HepG2 (cell line): ENCODE results near the gene POLR3H. TPM values are rescaled to one million over a fixed set of nuclear protein-coding genes. Genes with fewer than 3 reads are reported as not detected.

ENCODE experiments used
- ATAC-seq: fragments of 200-7000 bp; cut with Tn5 transposase; 3 replicates; pipeline ENCODE4 v1.9.1; 2020; ENCODE audit warnings: mild to moderate bottlenecking, moderate library complexity
- BruUV-seq: library from RNA; stranded (reverse); fragments of 400-500 nt; replicated peaks from 2 replicates; lab custom pipeline; 2021; lab: Mats Ljungman, UMichigan
- CTCF ChIA-PET: fragments of 300-600 bp; formaldehyde crosslinking; extraction: SDS; loops from one replicate; lab custom pipeline; 2021; ENCODE audit warnings: low total read pairs, inconsistent platforms, low intra/inter-chr PET ratio; lab: Yijun Ruan, JAX
- POLR2A ChIA-PET: fragments of 350-600 bp; sonication (Branson Sonifier 250); formaldehyde crosslinking; loops from one replicate; lab custom pipeline; 2020; ENCODE audit warnings: antibody characterized with exemption, inconsistent platforms; lab: Yijun Ruan, JAX
- DNase-seq: peaks from one replicate; pipeline ENCODE4 v3.0.0-alpha.2; 2015; ENCODE audit warnings: low spot score
- FAIRE-seq: peaks from 3 replicates; lab custom pipeline; 2011; peaks lifted over from hg19 to GRCh38; lab: Jason Lieb, UNC
- H2AFZ ChIP-seq: one replicate; pipeline ENCODE4 v1.6.1; 2011; ENCODE audit warnings: low read length, inconsistent platforms
- H3K27ac ChIP-seq: fragments of 300-600 bp; 3 replicates; pipeline ENCODE4 v1.8.0; 2011; ENCODE audit warnings: mixed run types, mild to moderate bottlenecking, mixed read lengths, low read length, inconsistent platforms; ENCODE audit not compliant: insufficient read depth; ENCODE audit errors: extremely low read length
- H3K27me3 ChIP-seq, 2 experiments: fragments of 200-600 bp in 1 of 2; 2 replicates in 1 of 2; 3 replicates in 1 of 2; pipeline versions ENCODE4 v1.6.0 to v1.8.0; 2011; ENCODE audit warnings: low read length in 2 of 2, mild to moderate bottlenecking in 2 of 2, moderate library complexity in 2 of 2, inconsistent platforms in 1 of 2; ENCODE audit not compliant: insufficient read depth in 2 of 2, control insufficient read depth in 1 of 2
- H3K36me3 ChIP-seq, 2 experiments: fragments of 200-600 bp in 1 of 2; replicated peaks in 1 of 2; 2 replicates in 1 of 2; 3 replicates in 1 of 2; pipeline versions ENCODE4 v1.5.1 to v1.8.0; 2011; ENCODE audit warnings: low read length in 2 of 2, inconsistent platforms in 1 of 2; ENCODE audit not compliant: insufficient read depth in 2 of 2, control insufficient read depth in 1 of 2
- H3K4me1 ChIP-seq: 2 replicates; pipeline ENCODE4 v1.5.1; 2012; ENCODE audit warnings: low read length, inconsistent platforms; ENCODE audit not compliant: insufficient read depth
- H3K4me2 ChIP-seq: 2 replicates; pipeline ENCODE4 v1.6.0; 2011; ENCODE audit warnings: low read depth, low read length, inconsistent platforms
- H3K4me3 ChIP-seq, 3 experiments: fragments of 200-600 bp in 1 of 3; sonication (generic), shearing (Covaris generic) in 1 of 3; replicated peaks in 1 of 3; 2 replicates each; pipeline ENCODE4 v1.5.1; 2011 to 2016; ENCODE audit warnings: low read length in 3 of 3, inconsistent platforms in 2 of 3, low read depth in 2 of 3, mild to moderate bottlenecking in 2 of 3, control low read depth in 1 of 3, mixed read lengths in 1 of 3; ENCODE audit not compliant: insufficient read depth in 1 of 3
- H3K79me2 ChIP-seq: one replicate; pipeline ENCODE4 v1.6.1; 2011; ENCODE audit warnings: low read length, inconsistent platforms; ENCODE audit not compliant: insufficient read depth
- H3K9ac ChIP-seq: 2 replicates; pipeline ENCODE4 v1.6.0; 2011; ENCODE audit warnings: mild to moderate bottlenecking, low read depth, low read length, inconsistent platforms; ENCODE audit not compliant: insufficient read depth
- H3K9me3 ChIP-seq: 2 replicates; pipeline ENCODE4 v1.5.1; 2012; ENCODE audit warnings: mild to moderate bottlenecking, low read length
- H4K20me1 ChIP-seq: 2 replicates; pipeline ENCODE4 v1.6.0; 2011; ENCODE audit warnings: inconsistent platforms, mild to moderate bottlenecking, low read length, moderate library complexity; ENCODE audit not compliant: insufficient read depth
- AGO2 ChIP-seq: fragments of 200-400 bp; formaldehyde crosslinking; optimal IDR thresholded peaks from 2 replicates; pipeline ENCODE3; 2017; ENCODE audit warnings: mild to moderate bottlenecking, low read depth, low read length, moderate library complexity
- GLI4 ChIP-seq: sonication (generic); formaldehyde crosslinking; IDR thresholded peaks from 2 replicates; pipeline ENCODE4 v1.5.1; 2020; ENCODE audit warnings: missing genetic modification reagents, mild to moderate bottlenecking, moderate library complexity, borderline replicate concordance
- HNRNPL ChIP-seq: fragments of 200-400 bp; formaldehyde crosslinking; IDR thresholded peaks from 2 replicates; pipeline ENCODE4 v1.6.1; 2017; ENCODE audit warnings: mild to moderate bottlenecking, low read depth, low read length
- NFE2L2 ChIP-seq: fragments of 150-350 bp; IDR thresholded peaks from 2 replicates; pipeline ENCODE4 v1.6.1; 2014; ENCODE audit warnings: low read length
- POLR2AphosphoS5 ChIP-seq: IDR thresholded peaks from 2 replicates; pipeline ENCODE4 v1.6.1; 2012; ENCODE audit warnings: low read depth, low read length
- POLR2G ChIP-seq: fragments of 200-400 bp; formaldehyde crosslinking; IDR thresholded peaks from 2 replicates; pipeline ENCODE4 v1.6.1; 2018; ENCODE audit warnings: mild to moderate bottlenecking, low read depth, low read length, moderate library complexity
- RBM22 ChIP-seq: fragments of 200-400 bp; formaldehyde crosslinking; optimal IDR thresholded peaks from 2 replicates; pipeline ENCODE3; 2017; ENCODE audit warnings: mild to moderate bottlenecking, low read length, moderate library complexity
- SIX4 ChIP-seq: sonication (generic); formaldehyde crosslinking; IDR thresholded peaks from 2 replicates; pipeline ENCODE4 v1.4.0; 2020; ENCODE audit warnings: missing genetic modification reagents
- SMAD9 ChIP-seq: sonication (generic); formaldehyde crosslinking; IDR thresholded peaks from 2 replicates; pipeline ENCODE4 v1.5.1; 2020; ENCODE audit warnings: mild to moderate bottlenecking, missing genetic modification reagents
- SSRP1 ChIP-seq: IDR thresholded peaks from 2 replicates; pipeline ENCODE4 v1.6.1; 2016; ENCODE audit warnings: control low read depth
- U2AF1 ChIP-seq: fragments of 200-400 bp; formaldehyde crosslinking; optimal IDR thresholded peaks from 2 replicates; pipeline ENCODE3; 2017; ENCODE audit warnings: mild to moderate bottlenecking, low read depth, low read length
- XRCC5 ChIP-seq: fragments of 200-400 bp; formaldehyde crosslinking; optimal IDR thresholded peaks from 2 replicates; pipeline ENCODE3; 2017; ENCODE audit warnings: mild to moderate bottlenecking, low read length
- ZBTB37 ChIP-seq: sonication (generic); formaldehyde crosslinking; IDR thresholded peaks from 2 replicates; pipeline ENCODE4 v1.4.0; 2020; ENCODE audit warnings: mild to moderate bottlenecking, missing genetic modification reagents
- ZMYM2 ChIP-seq: sonication (generic); formaldehyde crosslinking; IDR thresholded peaks from 2 replicates; pipeline ENCODE4 v1.8.0; 2022; ENCODE audit warnings: mild to moderate bottlenecking, missing genetic modification reagents
- ZNF431 ChIP-seq: sonication (generic); formaldehyde crosslinking; IDR thresholded peaks from 2 replicates; pipeline ENCODE4 v1.9.0; 2022; ENCODE audit warnings: missing genetic modification reagents, low read depth, mild to moderate bottlenecking, borderline replicate concordance
- ZNF484 ChIP-seq: sonication (generic); formaldehyde crosslinking; IDR thresholded peaks from 2 replicates; pipeline ENCODE4 v1.5.1; 2020; ENCODE audit warnings: mild to moderate bottlenecking, low read depth, missing genetic modification reagents, borderline replicate concordance
- WGBS: methylation state at CpG from one replicate; pipeline ENCODE4 v1.1.6; 2017; ENCODE audit warnings: low lambda C conversion rate; 5-methylcytosine and 5-hydroxymethylcytosine counted together
- in situ Hi-C: cut with HindIII; loops from 2 replicates; pipeline ENCODE4 v1.10.0; 2017; ENCODE audit warnings: low pct_unique_long_range_greater_than_20kb; ENCODE audit not compliant: extremely low pct_ligation_motif_present
- intact Hi-C: fragments of 100-400 bp; cut with micrococcal nuclease; formaldehyde crosslinking; loops from one replicate; pipeline ENCODE4 v1.10.0; 2022; ENCODE audit not compliant: unreplicated experiment
- polyA plus RNA-seq, 8 experiments: library from polyadenylated mRNA; depleted of rRNA in 3 of 8; stranded (reverse) in 7 of 8; unstranded in 1 of 8; fragments of >200 nt; fragmentation: Illumina TruSeq in 4 of 8; extraction: Trizol in 4 of 8; gene quantifications; 2 replicates each; pipeline versions ENCODE4 v1.2.1 to v1.2.3, GENCODE V29; 2011 to 2016; ENCODE audit warnings: low read depth in 4 of 8, missing spikeins in 1 of 8, mixed read lengths in 1 of 8; ENCODE audit not compliant: insufficient read depth in 1 of 8
- total RNA-seq, 5 experiments: library from RNA; depleted of rRNA; stranded (reverse); fragments of >200 nt; fragmentation: Illumina TruSeq; extraction: Trizol; gene quantifications; 2 replicates each; pipeline ENCODE4 v1.2.3, GENCODE V29; 2016; ENCODE audit warnings: low read depth in 1 of 5
- TF ChIP-seq, protein P1 (sequence below): sonication (generic); formaldehyde crosslinking; IDR thresholded peaks from 2 replicates; pipeline ENCODE4; 2020; ENCODE audit warnings: missing genetic modification reagents, mild to moderate bottlenecking, borderline replicate concordance
- TF ChIP-seq, protein P2 (sequence below): conservative IDR thresholded peaks from 2 replicates; pipeline ENCODE4 v1.6.1; 2018; ENCODE audit warnings: missing genetic modification reagents

POLR3H gene
- total and polyA plus RNA-seq, 2 of the 13 experiments (the other 11 are each of a cell fraction or from before 2014, with no cell fraction given), result 10.3 to 28.6 TPM

GRCh38 chr22:41528132-41528766 lies 16.0 kb downstream of the POLR3H start:
- no peak overlapping the region for H2AFZ ChIP-seq
- ChIA-PET POLR2A (no interaction called here), CTCF (no interaction called here)
- H3K9ac ChIP-seq, result peak overlapping the region; percentile 27; the same call in 1 of the 2 replicates
- TSS peak; percentile 20 for BruUV-seq
- H4K20me1 ChIP-seq, result 0 out of 2 replicates have a peak, but pooled peaks cover 4% of the 10 kb centered on the region
- H3K36me3 ChIP-seq, result peaks cover 34 to 70% of the 10 kb centered on the region in 2 experiments
- DNase-seq, result no peak
- ATAC-seq, result no peak
- no peaks in the 10 kb centered on the region for H3K27me3 ChIP-seq
- WGBS, result 94% methylated on average over 14 of the region's 16 CpGs
- H3K4me2 ChIP-seq, result no peak overlapping the region
- no peak for FAIRE-seq
- no peak overlapping the region; a peak in 1 of 6 replicates for H3K4me3 ChIP-seq
- intact Hi-C loops, result no loop called here
- H3K27ac ChIP-seq, result peak overlapping the region; percentile 58
- in situ Hi-C loops, result no loop called here
- H3K4me1 ChIP-seq, result peaks cover 71% of the 10 kb centered on the region
- H3K79me2 ChIP-seq, result no peaks in the 10 kb centered on the region
- H3K9me3 ChIP-seq, result no peaks in the 10 kb centered on the region
- TF ChIP-seq, protein P1, sequence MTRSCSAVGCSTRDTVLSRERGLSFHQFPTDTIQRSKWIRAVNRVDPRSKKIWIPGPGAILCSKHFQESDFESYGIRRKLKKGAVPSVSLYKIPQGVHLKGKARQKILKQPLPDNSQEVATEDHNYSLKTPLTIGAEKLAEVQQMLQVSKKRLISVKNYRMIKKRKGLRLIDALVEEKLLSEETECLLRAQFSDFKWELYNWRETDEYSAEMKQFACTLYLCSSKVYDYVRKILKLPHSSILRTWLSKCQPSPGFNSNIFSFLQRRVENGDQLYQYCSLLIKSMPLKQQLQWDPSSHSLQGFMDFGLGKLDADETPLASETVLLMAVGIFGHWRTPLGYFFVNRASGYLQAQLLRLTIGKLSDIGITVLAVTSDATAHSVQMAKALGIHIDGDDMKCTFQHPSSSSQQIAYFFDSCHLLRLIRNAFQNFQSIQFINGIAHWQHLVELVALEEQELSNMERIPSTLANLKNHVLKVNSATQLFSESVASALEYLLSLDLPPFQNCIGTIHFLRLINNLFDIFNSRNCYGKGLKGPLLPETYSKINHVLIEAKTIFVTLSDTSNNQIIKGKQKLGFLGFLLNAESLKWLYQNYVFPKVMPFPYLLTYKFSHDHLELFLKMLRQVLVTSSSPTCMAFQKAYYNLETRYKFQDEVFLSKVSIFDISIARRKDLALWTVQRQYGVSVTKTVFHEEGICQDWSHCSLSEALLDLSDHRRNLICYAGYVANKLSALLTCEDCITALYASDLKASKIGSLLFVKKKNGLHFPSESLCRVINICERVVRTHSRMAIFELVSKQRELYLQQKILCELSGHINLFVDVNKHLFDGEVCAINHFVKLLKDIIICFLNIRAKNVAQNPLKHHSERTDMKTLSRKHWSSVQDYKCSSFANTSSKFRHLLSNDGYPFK (CRISPR knock-in tag), result no peak
- TF ChIP-seq U2AF1, result peak; percentile 24
- peak; percentile 40; the same call in 1 of the 2 replicates for TF ChIP-seq POLR2G
- 0 out of 2 replicates have a peak, but pooled peaks have one; percentile 21 for TF ChIP-seq POLR2AphosphoS5
- TF ChIP-seq SSRP1 (CRISPR knock-in tag), result peak; percentile 58; the same call in 1 of the 2 replicates
- no peak for TF ChIP-seq ZBTB37 (CRISPR knock-in tag)
- TF ChIP-seq, protein P2, sequence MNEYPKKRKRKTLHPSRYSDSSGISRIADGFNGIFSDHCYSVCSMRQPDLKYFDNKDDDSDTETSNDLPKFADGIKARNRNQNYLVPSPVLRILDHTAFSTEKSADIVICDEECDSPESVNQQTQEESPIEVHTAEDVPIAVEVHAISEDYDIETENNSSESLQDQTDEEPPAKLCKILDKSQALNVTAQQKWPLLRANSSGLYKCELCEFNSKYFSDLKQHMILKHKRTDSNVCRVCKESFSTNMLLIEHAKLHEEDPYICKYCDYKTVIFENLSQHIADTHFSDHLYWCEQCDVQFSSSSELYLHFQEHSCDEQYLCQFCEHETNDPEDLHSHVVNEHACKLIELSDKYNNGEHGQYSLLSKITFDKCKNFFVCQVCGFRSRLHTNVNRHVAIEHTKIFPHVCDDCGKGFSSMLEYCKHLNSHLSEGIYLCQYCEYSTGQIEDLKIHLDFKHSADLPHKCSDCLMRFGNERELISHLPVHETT (CRISPR knock-in tag), result no peak
- peak; percentile 11 for TF ChIP-seq RBM22
- TF ChIP-seq GLI4 (CRISPR knock-in tag), result no peak
- no peak for TF ChIP-seq ZMYM2 (CRISPR knock-in tag)
- TF ChIP-seq SMAD9 (CRISPR knock-in tag), result no peak
- TF ChIP-seq ZNF431, result no peak
- no peak for TF ChIP-seq ZNF484 (CRISPR knock-in tag)
- no peak for TF ChIP-seq NFE2L2
- peak; percentile 54; the same call in 1 of the 2 replicates for TF ChIP-seq HNRNPL
- TF ChIP-seq XRCC5, result no peak
- no peak for TF ChIP-seq SIX4
- peak; percentile 82 for TF ChIP-seq AGO2
